Measurements from ENCODE around the gene PACRG.

- TF ChIP-seq EP300 (IDR thresholded peaks at IDR 0.05) (no peak), POLR2A (IDR thresholded peaks at IDR 0.05) (no peak)
Measured at GRCh38 chr6:163180874-163181541, 453.2 kb downstream of the PACRG start.

Data from ovary (tissue), 1 donor.